ENCODE data around the gene CYP46A1. TPM values are rescaled to one million over a fixed set of nuclear protein-coding genes. Genes with fewer than 3 reads are reported as not detected.

Gene CYP46A1
- total and polyA plus RNA-seq, 2 donors from 2014 or later = 0.82 to 2.5 TPM

DNA sequence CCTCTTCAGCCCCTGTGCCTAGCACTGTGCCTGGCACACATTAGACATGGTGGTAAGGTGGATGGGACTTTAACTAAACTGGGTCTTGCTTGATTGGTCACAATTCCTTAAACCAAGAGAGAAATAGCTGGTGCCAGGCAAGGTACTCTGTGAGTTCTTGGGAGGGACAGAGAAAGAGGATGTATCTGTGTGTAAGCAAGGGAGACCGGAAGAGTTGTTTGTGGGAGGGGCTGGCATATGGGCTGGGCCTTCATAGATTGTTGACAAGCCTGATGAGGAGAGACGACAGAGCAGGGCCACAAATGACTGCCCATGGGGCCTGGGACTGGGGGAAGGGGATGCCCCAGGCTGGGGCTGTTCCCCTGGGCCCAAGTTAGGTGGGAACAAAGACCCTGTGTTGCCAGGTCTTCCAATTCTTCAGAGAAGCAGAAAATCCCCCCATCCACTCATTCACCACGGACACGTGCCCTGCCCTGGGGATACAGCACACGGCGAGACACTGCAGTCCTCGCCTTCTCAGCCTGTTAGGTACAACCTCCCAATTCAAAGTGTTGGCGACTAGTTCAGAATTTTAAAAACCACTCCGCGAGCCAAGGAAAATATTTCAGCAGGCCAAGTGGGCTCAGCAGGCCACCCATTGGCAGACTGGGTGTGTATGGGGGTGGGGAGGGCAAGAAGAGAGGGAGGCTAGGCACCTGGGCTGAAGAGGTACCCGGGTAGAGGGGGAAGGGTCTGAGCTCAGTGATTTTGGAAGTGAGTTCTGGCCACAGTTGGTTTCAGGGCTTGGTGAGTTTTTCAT lies 11.4 kb upstream of the CYP46A1 start:
- TF ChIP-seq, protein P1, sequence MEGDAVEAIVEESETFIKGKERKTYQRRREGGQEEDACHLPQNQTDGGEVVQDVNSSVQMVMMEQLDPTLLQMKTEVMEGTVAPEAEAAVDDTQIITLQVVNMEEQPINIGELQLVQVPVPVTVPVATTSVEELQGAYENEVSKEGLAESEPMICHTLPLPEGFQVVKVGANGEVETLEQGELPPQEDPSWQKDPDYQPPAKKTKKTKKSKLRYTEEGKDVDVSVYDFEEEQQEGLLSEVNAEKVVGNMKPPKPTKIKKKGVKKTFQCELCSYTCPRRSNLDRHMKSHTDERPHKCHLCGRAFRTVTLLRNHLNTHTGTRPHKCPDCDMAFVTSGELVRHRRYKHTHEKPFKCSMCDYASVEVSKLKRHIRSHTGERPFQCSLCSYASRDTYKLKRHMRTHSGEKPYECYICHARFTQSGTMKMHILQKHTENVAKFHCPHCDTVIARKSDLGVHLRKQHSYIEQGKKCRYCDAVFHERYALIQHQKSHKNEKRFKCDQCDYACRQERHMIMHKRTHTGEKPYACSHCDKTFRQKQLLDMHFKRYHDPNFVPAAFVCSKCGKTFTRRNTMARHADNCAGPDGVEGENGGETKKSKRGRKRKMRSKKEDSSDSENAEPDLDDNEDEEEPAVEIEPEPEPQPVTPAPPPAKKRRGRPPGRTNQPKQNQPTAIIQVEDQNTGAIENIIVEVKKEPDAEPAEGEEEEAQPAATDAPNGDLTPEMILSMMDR (IDR thresholded peaks at IDR 0.05; ENCODE audit: borderline replicate concordance, extremely low read depth, insufficient read depth) = no peak
- peaks cover 0 to 8% (median 4%) of the 10 kb centered on the region in 3 donors for H3K4me1 ChIP-seq (ENCODE audit: control insufficient read depth in 2 of 3, insufficient read depth in 2 of 3, low read depth in 1 of 3, low read length in 3 of 3)
- H3K27me3 ChIP-seq (ENCODE audit: control insufficient read depth, insufficient read depth, low read length) = peaks cover 3% of the 10 kb centered on the region
- H3K36me3 ChIP-seq (ENCODE audit: control insufficient read depth in 2 of 3, insufficient read depth in 3 of 3, low read length in 3 of 3) = no peaks in the 10 kb centered on the region
- H3K9me3 ChIP-seq (ENCODE audit: control insufficient read depth in 2 of 3, insufficient read depth in 1 of 3, low read length in 3 of 3) = no peaks in the 10 kb centered on the region
- H3K4me3 ChIP-seq (ENCODE audit: low read length in 3 of 3) = no peak overlapping the region
- no peak overlapping the region for H3K27ac ChIP-seq (ENCODE audit: low read depth in 2 of 2, low read length in 2 of 2)
- DNase-seq (peak in 2 of 5 donors; percentile 34 to 39), FAIRE-seq (no peak)
- intact Hi-C loops (cut with DNase I) = no loop called here
- no peak overlapping the region for H3K9ac ChIP-seq (ENCODE audit: low read length in 3 of 3)

DNA sequence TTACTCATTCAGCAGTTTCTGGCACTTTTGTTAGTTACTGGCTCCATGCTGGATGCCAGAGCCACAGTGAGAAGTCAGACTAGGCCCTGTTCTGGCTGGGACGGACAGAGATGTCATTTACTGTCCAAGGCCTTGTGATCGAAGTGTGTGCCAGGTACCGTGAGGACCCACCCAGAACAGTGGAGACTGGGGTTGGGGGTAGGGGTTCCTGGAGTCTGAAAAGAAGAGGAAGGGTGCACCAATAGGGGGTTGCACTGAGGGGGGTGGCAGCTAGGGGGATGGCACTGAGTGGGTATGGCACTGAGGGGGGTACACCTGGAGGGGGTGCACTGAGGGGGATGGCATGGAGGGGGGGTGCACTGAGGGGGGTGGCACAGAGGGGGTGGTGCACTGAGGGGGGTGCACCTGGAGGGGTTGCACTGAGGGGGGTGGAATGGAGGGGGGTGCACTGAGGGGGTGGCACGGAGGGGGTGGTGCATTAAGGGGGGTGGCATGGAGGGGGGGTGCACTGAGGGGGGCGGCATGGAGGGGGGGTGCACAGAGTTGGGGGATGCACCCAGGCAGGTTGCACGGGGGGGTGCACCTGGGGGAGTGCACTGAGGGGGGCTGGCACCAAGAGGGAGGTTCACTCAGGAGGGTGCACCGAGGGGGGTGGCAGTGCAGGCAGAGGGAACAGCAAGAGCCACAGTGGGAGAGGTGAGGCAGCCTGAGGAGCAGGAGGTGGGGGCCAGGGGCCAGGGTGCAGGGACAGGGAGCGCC lies 10.6 kb upstream of the CYP46A1 start:
- peaks cover 0 to 8% (median 4%) of the 10 kb centered on the region in 3 donors for H3K4me1 ChIP-seq (ENCODE audit: control insufficient read depth in 2 of 3, insufficient read depth in 2 of 3, low read depth in 1 of 3, low read length in 3 of 3)
- intact Hi-C loops (cut with DNase I) = no loop called here
- DNase-seq = peak in 2 of 5 donors; percentile 41 to 59
- H3K9me3 ChIP-seq (ENCODE audit: control insufficient read depth in 2 of 3, insufficient read depth in 1 of 3, low read length in 3 of 3) = peaks cover 0 to 6% (median 0%) of the 10 kb centered on the region in 3 donors
- TF ChIP-seq, protein P1 (IDR thresholded peaks at IDR 0.05; ENCODE audit: borderline replicate concordance, extremely low read depth, insufficient read depth) = no peak
- H3K27ac ChIP-seq (ENCODE audit: low read depth in 2 of 2, low read length in 2 of 2) = no peak overlapping the region
- FAIRE-seq = no peak
- peaks cover 3% of the 10 kb centered on the region for H3K27me3 ChIP-seq (ENCODE audit: control insufficient read depth, insufficient read depth, low read length)
- H3K4me3 ChIP-seq (ENCODE audit: low read length in 3 of 3) = no peak overlapping the region
- H3K36me3 ChIP-seq (ENCODE audit: control insufficient read depth in 2 of 3, insufficient read depth in 3 of 3, low read length in 3 of 3) = no peaks in the 10 kb centered on the region
- H3K9ac ChIP-seq (ENCODE audit: low read length in 3 of 3) = no peak overlapping the region

DNA sequence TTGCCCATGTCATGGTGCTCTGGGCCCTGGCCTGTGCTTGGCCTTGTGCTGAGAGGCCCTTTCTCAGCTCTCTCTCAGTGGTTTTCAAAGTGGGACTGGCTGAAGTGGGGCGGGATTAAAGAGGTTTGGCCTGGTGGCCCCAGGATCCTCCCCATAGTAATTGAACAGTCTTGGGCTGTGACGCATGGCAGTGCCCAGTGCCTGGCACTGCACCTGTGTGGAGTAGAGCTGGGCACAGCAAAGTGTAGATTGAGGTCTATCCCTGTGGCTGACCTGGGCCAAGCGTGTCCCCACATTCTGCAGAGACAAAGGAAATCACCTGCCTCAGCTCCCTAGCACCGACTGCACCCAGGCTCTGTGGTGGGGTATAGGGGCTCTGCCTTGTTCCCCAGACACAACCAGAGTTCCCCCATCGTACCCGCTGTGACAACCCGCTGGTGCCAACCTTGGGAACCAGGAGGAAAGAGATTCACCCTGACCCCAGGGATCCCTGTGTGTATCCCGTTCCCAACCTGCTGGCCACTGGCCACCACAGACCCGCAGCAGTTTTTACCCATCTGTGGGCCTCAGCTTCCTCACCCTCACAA lies 9.9 kb upstream of the CYP46A1 start:
- H3K9ac ChIP-seq (ENCODE audit: low read length in 3 of 3) = no peak overlapping the region
- H3K27me3 ChIP-seq (ENCODE audit: control insufficient read depth, insufficient read depth, low read length) = peaks cover 3% of the 10 kb centered on the region
- FAIRE-seq (no peak), DNase-seq (peak in 2 of 5 donors; percentile 20 to 37)
- H3K4me1 ChIP-seq (ENCODE audit: control insufficient read depth in 2 of 3, insufficient read depth in 2 of 3, low read depth in 1 of 3, low read length in 3 of 3) = peaks cover 0 to 8% (median 4%) of the 10 kb centered on the region in 3 donors
- H3K4me3 ChIP-seq (ENCODE audit: low read length in 3 of 3) = no peak overlapping the region
- no peaks in the 10 kb centered on the region for H3K36me3 ChIP-seq (ENCODE audit: control insufficient read depth in 2 of 3, insufficient read depth in 3 of 3, low read length in 3 of 3)
- no peak overlapping the region for H3K27ac ChIP-seq (ENCODE audit: low read depth in 2 of 2, low read length in 2 of 2)
- intact Hi-C loops (cut with DNase I) = no loop called here
- TF ChIP-seq, protein P1 (IDR thresholded peaks at IDR 0.05; ENCODE audit: borderline replicate concordance, extremely low read depth, insufficient read depth) = no peak
- H3K9me3 ChIP-seq (ENCODE audit: control insufficient read depth in 2 of 3, insufficient read depth in 1 of 3, low read length in 3 of 3) = peaks cover 0 to 6% (median 0%) of the 10 kb centered on the region in 3 donors
